Gastrocnemius medialis (tissue), 4 donors: ENCODE measurements around the gene ATG14.
A peak's percentile ranks its signal among the peaks of the same experiment; 100 is the strongest.

ENCODE experiments used
- POLR2A ChIP-seq, 2 donors: fragments of 450-650 bp; IDR thresholded peaks; one replicate each; pipeline ENCODE4 v1.6.1; 2017; ENCODE audit warnings: antibody characterized with exemption in 2 of 2, mild to moderate bottlenecking in 2 of 2, moderate library complexity in 2 of 2
- TF ChIP-seq, protein P1 (sequence below), 5 experiments: fragments of 450-650 bp in 3 of 5; fragments of 200-600 bp in 2 of 5; sonication (generic) in 2 of 5; IDR thresholded peaks in 4 of 5; conservative IDR thresholded peaks in 1 of 5; 1 replicate in 4 of 5; 2 replicates in 1 of 5; pipeline ENCODE4 v1.5.1; 2016 to 2019; ENCODE audit warnings: antibody characterized with exemption in 5 of 5, mild to moderate bottlenecking in 3 of 5, moderate library complexity in 3 of 5

DNA sequence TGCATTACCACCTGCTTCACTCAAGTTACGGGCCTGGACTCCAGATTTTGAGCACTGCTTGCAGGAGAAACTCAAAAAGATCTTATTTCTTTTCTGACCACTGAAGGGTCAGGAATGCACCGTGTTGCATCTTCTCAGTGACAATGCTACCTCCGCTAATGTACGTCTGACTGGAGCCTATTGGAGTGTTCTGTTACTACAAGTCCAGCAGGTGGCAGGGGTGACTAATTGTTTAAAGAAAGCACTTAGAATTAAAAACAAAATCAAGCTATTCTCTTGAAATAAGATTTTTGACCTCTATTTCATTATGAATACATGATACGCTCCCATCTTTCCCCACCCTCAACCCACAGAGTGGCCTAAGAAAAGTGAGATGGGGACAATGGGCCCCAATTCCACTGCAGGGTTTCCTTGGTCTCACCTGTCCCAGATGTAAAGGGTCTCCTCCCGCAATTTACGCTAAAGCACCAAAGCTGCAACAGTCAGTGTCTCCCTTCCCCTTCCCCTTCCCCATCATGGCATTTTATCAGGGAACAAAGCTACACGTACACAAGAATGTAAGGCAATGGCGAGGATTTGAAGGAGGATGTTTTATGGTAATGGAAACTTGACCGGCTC lies 26.5 kb upstream of the ATG14 start:
- TF ChIP-seq POLR2A (IDR thresholded peaks at IDR 0.05) = no peak
- TF ChIP-seq, protein P1, sequence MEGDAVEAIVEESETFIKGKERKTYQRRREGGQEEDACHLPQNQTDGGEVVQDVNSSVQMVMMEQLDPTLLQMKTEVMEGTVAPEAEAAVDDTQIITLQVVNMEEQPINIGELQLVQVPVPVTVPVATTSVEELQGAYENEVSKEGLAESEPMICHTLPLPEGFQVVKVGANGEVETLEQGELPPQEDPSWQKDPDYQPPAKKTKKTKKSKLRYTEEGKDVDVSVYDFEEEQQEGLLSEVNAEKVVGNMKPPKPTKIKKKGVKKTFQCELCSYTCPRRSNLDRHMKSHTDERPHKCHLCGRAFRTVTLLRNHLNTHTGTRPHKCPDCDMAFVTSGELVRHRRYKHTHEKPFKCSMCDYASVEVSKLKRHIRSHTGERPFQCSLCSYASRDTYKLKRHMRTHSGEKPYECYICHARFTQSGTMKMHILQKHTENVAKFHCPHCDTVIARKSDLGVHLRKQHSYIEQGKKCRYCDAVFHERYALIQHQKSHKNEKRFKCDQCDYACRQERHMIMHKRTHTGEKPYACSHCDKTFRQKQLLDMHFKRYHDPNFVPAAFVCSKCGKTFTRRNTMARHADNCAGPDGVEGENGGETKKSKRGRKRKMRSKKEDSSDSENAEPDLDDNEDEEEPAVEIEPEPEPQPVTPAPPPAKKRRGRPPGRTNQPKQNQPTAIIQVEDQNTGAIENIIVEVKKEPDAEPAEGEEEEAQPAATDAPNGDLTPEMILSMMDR (IDR thresholded peaks at IDR 0.05 in 4 of 5, conservative IDR thresholded peaks at IDR 0.05 in 1 of 5) = peak in 2 of 5 experiments; percentile 19 to 28
